Prostate gland (tissue), 2 donors: ENCODE measurements around the gene GPR176.

Experiments
- POLR2A ChIP-seq: fragments of 450-650 bp; IDR thresholded peaks from one replicate; pipeline ENCODE4 v1.6.1; 2016; ENCODE audit warnings: antibody characterized with exemption, mild to moderate bottlenecking
- TF ChIP-seq, protein P1 (sequence below), 4 experiments: fragments of 200-600 bp in 2 of 4; fragments of 450-650 bp in 2 of 4; sonication (generic) in 2 of 4; IDR thresholded peaks; 1 replicate in 3 of 4; 2 replicates in 1 of 4; pipeline ENCODE4 v1.5.1; 2016 to 2019; ENCODE audit warnings: antibody characterized with exemption in 4 of 4, mild to moderate bottlenecking in 2 of 4, moderate library complexity in 2 of 4

- TF ChIP-seq, protein P1, sequence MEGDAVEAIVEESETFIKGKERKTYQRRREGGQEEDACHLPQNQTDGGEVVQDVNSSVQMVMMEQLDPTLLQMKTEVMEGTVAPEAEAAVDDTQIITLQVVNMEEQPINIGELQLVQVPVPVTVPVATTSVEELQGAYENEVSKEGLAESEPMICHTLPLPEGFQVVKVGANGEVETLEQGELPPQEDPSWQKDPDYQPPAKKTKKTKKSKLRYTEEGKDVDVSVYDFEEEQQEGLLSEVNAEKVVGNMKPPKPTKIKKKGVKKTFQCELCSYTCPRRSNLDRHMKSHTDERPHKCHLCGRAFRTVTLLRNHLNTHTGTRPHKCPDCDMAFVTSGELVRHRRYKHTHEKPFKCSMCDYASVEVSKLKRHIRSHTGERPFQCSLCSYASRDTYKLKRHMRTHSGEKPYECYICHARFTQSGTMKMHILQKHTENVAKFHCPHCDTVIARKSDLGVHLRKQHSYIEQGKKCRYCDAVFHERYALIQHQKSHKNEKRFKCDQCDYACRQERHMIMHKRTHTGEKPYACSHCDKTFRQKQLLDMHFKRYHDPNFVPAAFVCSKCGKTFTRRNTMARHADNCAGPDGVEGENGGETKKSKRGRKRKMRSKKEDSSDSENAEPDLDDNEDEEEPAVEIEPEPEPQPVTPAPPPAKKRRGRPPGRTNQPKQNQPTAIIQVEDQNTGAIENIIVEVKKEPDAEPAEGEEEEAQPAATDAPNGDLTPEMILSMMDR (IDR thresholded peaks at IDR 0.05): no peak
- no peak for TF ChIP-seq POLR2A
Observed at GRCh38 chr15:39951561-39951960, 31.5 kb upstream of the GPR176 start.
